ENCODE results near the gene STX16.
A peak's percentile ranks its signal among the peaks of the same experiment; 100 is the strongest.

STX16 gene

DNA sequence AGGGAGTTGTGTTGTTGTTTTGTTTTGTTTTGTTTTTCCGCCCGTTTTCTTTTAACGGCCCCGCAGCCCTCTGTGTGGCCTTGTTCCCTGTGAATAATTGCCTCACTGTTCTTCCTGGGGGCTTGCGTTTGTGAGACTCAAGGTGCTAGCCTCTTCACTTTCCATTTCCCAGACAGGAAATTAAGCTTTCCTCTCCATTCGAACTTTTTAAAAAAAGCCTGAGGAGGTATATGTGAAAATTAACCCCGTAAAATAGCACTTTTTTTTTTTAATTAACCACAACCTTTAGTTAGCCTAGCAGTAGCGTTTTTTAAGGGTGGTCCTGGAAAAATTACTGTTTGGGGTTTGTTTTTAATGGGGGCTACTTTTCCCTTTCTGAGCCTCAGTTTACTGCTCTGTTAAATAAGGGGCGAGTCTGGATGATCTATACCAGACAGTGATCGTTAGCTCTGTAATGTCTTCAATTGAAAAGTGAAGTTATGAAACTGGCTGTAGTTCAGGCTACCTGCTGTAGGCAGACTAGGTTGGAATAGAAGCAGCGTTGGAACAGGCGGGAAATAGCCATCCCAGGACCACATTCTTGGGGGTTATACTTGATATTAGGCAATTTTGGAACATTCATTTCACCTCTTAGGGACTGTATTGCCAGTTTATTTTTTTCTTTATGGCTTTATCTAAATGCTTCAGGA, 1.7 kb downstream of the STX16 start:
- Histone ChIP-seq H4K20me1 (peaks cover 62% of the 10 kb centered on the region), H3K4me3 (peak overlapping the region; percentile 99), H3K4me1 (peaks cover 44% of the 10 kb centered on the region), H3K4me2 (peak overlapping the region; percentile 91), H3K27me3 (peaks cover 19% of the 10 kb centered on the region), H3K9me3 (no peaks in the 10 kb centered on the region), H3K27ac (peak overlapping the region; percentile 94), H3K9ac (peak overlapping the region; percentile 93), H3K36me3 (peaks cover 10% of the 10 kb centered on the region)
- TF ChIP-seq Cebpa-rat (IDR thresholded peaks at IDR 0.05): no peak

DNA sequence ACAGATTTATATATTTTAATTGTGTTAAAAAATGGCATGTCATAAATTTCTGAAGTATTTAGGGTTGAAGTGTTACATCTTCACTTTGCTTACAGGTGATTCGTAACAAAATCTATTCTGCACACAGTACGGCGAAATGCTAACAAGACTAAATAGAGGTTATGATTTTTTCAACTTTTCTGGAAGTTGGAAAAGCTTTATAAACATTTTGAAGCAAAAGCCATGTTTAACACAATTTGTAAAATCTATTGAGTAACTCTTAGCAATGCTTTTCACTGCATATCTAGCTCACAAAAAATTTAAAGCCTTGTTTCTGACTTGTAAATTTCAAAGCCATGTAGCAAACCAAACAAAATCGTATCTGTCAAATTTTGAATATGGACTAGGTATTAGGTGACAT, 3.3 kb downstream of the STX16 start:
- Histone ChIP-seq H3K4me3 (no peak overlapping the region), H4K20me1 (peaks cover 78% of the 10 kb centered on the region)
- TF ChIP-seq Cebpa-rat (IDR thresholded peaks at IDR 0.05): no peak

DNA sequence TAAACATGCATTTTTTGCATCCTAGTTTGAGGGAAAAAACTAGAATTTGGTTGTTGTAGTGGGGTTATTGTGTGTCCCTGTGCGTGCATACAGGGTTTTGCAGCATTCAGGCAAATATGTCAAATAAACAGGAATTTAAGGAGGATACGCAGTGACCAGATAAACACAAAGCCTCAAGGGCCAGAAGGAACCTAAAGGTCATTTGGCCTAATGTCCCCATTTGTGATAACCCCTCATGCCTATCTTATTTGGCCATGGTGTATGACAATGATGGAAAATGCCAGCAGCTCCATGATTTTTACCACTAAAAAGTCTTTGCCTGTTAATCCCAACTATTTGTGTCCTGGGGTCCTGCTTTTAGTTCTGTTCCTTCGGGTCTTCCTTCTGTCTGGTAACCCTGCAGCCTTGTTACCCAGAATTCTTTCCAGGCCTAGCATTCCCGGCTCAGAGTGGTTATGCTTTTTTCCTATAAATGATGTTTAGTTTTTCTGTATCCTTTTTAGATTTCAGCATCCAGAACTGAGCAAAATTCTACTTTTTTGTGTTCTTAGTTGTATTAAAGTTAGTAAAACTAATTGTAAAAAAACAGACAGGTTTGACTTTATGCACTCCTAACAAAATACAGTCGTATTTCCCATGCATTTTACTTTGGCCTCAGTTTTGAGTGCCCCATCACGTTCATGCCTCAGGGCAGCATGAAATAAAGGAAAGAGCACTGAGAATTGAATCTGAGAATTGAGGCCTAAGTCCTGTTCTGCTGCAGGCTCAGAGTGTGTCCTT, 4.4 kb downstream of the STX16 start:
- Histone ChIP-seq H3K36me3 (peaks cover 10% of the 10 kb centered on the region), H3K9ac (0 out of 2 replicates have a peak overlapping the region, but pooled peaks have one; percentile 8), H3K4me3 (no peak overlapping the region), H3K27ac (no peak overlapping the region), H3K4me1 (peaks cover 48% of the 10 kb centered on the region), H3K4me2 (0 out of 2 replicates have a peak overlapping the region, but pooled peaks have one; percentile 2), H3K9me3 (no peaks in the 10 kb centered on the region), H3K27me3 (no peaks in the 10 kb centered on the region), H4K20me1 (peaks cover 90% of the 10 kb centered on the region)
- no peak for TF ChIP-seq Cebpa-rat (IDR thresholded peaks at IDR 0.05)

More for the DNA sequence above, 3.3 kb downstream of the STX16 start:
- peaks cover 41% of the 10 kb centered on the region for H3K4me1 ChIP-seq
- no peak overlapping the region for H3K27ac ChIP-seq
- H3K9ac ChIP-seq: no peak overlapping the region
- peaks cover 10% of the 10 kb centered on the region for H3K36me3 ChIP-seq
- no peak overlapping the region for H3K4me2 ChIP-seq
- H3K27me3 ChIP-seq: peaks cover 10% of the 10 kb centered on the region
- H3K9me3 ChIP-seq: no peaks in the 10 kb centered on the region

DNA sequence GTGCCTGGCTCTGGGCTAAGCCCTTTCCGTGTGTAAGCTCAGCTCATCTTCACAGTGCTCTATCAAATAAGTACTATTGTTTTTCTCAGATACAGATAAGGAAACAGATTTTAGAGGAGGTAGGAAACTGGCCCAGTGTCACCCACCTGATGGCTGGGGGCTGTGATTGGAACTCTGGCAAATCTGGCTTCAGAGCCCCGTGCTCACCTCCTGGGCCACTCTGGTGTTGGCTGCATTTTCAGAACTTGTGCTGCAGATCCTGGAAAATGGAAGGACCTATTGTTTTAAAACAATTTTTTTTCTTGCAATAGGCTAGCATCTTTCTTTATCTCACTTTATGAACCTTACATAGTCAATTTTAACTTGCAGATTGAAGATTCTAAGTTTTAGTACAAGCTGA, 5.7 kb downstream of the STX16 start:
- Histone ChIP-seq H3K27me3 (no peaks in the 10 kb centered on the region), H3K9me3 (no peaks in the 10 kb centered on the region), H3K4me2 (no peak overlapping the region), H3K4me1 (peaks cover 61% of the 10 kb centered on the region), H3K9ac (no peak overlapping the region), H3K4me3 (no peak overlapping the region), H3K36me3 (peaks cover 21% of the 10 kb centered on the region), H3K27ac (no peak overlapping the region), H4K20me1 (peaks cover 96% of the 10 kb centered on the region)
- no peak for TF ChIP-seq Cebpa-rat (IDR thresholded peaks at IDR 0.05)

DNA sequence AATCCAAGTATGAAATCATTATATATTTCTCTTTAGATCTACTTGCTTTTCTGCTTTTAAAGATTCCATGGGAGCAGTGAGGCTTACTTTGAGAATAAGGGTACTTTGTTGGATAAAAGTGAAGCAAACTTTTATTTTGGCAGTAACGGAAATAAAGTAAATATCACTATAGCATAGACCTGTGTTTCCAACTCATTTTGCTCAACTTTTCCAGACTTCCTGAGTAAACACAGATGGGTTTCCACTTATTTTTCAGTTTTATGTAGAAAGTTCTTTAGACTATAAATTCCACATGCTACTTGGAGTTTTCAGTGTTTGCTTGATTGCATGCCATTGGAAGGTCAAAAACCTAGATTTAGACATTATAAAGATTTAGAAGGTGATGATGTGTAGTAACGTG, 6.2 kb downstream of the STX16 start:
- Histone ChIP-seq H3K4me1 (peaks cover 64% of the 10 kb centered on the region), H4K20me1 (peaks cover 99% of the 10 kb centered on the region), H3K27ac (no peak overlapping the region), H3K9me3 (no peaks in the 10 kb centered on the region), H3K4me3 (no peak overlapping the region), H3K27me3 (no peaks in the 10 kb centered on the region), H3K9ac (no peak overlapping the region), H3K36me3 (peaks cover 26% of the 10 kb centered on the region), H3K4me2 (no peak overlapping the region)
- no peak for TF ChIP-seq Cebpa-rat (IDR thresholded peaks at IDR 0.05)

DNA sequence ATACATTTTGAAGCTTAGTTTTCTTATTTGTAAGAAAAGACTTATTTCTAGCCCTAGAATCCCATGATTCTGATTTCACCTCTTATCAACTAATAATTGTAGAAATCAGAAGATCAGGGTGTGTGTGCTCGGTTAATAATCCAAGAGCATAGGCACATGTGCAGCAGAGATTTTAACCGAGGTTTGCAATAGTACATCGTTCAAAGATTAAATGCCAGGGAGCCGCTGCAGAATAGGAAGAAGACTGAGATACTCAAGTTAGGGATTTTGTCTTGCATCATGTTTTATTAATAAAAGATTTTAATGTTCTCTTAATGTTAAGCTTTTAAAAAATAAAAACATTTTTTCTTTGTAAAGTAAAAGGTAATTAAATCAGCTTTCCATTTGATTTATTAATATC, 6.9 kb downstream of the STX16 start:
- no peak for TF ChIP-seq Cebpa-rat (IDR thresholded peaks at IDR 0.05)
- no peak overlapping the region for H3K27ac ChIP-seq
- H3K4me2 ChIP-seq: no peak overlapping the region
- H4K20me1 ChIP-seq: peaks cover 100% of the 10 kb centered on the region
- peaks cover 60% of the 10 kb centered on the region for H3K4me1 ChIP-seq
- H3K36me3 ChIP-seq: peaks cover 33% of the 10 kb centered on the region
- H3K4me3 ChIP-seq: no peak overlapping the region
- no peaks in the 10 kb centered on the region for H3K27me3 ChIP-seq
- no peak overlapping the region for H3K9ac ChIP-seq
- no peaks in the 10 kb centered on the region for H3K9me3 ChIP-seq

DNA sequence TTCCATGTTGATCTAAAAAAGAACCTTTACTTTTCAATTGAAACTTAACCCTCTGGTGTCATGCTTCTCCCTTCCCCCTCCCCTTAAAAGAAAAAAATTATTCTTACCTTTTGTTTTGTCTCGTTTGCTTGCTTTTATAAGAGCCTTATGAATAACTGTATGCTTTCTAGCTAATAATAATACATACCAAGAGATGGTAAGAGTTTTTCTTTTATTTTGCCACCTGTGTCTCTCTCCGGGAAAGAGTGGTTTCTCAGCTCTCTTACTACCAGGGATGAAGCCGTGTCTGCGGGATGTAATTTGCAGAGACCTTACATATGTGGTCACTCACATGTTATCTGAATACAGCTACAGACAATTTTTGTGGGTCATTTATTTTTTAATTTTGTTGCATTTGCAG, 7.7 kb downstream of the STX16 start:
- peaks cover 52% of the 10 kb centered on the region for H3K4me1 ChIP-seq
- TF ChIP-seq Cebpa-rat (IDR thresholded peaks at IDR 0.05): no peak
- H3K4me3 ChIP-seq: no peak overlapping the region
- H3K4me2 ChIP-seq: no peak overlapping the region
- H3K36me3 ChIP-seq: peaks cover 40% of the 10 kb centered on the region
- no peaks in the 10 kb centered on the region for H3K9me3 ChIP-seq
- H3K27ac ChIP-seq: no peak overlapping the region
- no peaks in the 10 kb centered on the region for H3K27me3 ChIP-seq
- no peak overlapping the region for H3K9ac ChIP-seq
- peaks cover 100% of the 10 kb centered on the region for H4K20me1 ChIP-seq

DNA sequence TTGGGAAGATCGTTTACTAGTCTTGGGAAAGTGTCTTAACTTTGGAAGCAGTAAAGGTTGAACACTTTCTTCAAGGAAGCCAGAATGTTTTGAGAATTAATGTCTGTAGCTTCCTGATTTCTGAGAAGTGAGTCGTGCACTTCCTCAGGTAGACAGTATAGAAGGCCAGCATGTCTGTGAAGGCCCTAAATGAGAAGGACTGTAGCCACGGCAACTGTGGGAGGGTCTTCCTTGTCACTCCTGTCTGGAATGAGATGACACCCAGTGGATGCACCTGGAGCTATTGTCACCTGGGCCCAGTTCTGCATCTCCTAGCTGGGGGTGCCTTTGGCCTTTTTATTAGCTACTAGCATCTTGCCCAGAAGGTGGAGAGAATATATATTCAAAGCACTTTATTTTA, 8.8 kb downstream of the STX16 start:
- H3K36me3 ChIP-seq: peaks cover 48% of the 10 kb centered on the region
- H4K20me1 ChIP-seq: peaks cover 100% of the 10 kb centered on the region
- no peaks in the 10 kb centered on the region for H3K27me3 ChIP-seq
- H3K9me3 ChIP-seq: no peaks in the 10 kb centered on the region
- peak overlapping the region; percentile 51; the same call in 1 of the 2 replicates for H3K4me2 ChIP-seq
- H3K9ac ChIP-seq: no peak overlapping the region
- no peak overlapping the region for H3K4me3 ChIP-seq
- no peak overlapping the region for H3K27ac ChIP-seq
- TF ChIP-seq Cebpa-rat (IDR thresholded peaks at IDR 0.05): no peak
- H3K4me1 ChIP-seq: peaks cover 49% of the 10 kb centered on the region

DNA sequence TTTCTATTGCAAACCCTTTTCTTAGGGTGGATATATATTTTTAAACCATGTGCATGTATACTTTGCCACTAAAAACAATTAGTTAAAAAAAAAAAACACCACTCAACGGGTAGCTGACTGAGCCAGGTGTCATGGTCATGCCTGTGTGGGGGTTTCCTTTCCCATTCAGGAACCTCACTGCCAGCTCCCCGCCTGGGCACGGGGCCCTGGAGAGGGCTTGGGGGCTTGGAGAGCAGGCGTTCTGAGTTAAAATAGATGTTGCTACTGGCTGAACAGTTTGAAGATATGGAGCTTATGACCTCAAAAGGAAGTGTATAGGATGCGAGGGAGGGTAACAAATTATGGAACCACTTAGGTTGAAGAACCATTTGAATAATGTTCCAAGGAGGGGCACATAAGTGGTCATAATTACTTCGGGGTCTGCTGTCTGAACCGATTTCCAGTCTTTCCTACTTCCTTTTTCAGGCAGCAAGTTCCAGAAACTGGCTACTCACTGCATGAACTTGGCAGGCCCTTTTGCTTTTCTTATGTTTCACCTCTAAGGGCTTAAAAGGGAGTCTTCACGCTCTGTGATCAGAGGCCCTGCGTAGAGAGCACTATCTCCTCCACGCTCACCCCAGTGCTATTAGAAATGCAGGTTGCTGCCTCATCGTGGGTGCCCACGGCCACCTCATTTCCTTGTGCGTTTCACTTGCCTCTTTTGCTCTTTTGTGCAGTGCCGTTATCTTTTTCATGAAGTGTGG, 9.9 kb downstream of the STX16 start:
- peaks cover 48% of the 10 kb centered on the region for H3K36me3 ChIP-seq
- no peaks in the 10 kb centered on the region for H3K9me3 ChIP-seq
- peaks cover 38% of the 10 kb centered on the region for H3K4me1 ChIP-seq
- H4K20me1 ChIP-seq: peaks cover 100% of the 10 kb centered on the region
- no peaks in the 10 kb centered on the region for H3K27me3 ChIP-seq
- H3K27ac ChIP-seq: no peak overlapping the region
- H3K4me2 ChIP-seq: peak overlapping the region; percentile 51
- TF ChIP-seq Cebpa-rat (IDR thresholded peaks at IDR 0.05): no peak
- H3K9ac ChIP-seq: no peak overlapping the region
- H3K4me3 ChIP-seq: no peak overlapping the region
